ENCODE measurements around the gene BRDT.

Gene BRDT

GRCh38 chr1:91925644-91926435, 23.4 kb upstream of the BRDT start:
- no peak overlapping the region for H3K27ac ChIP-seq (ENCODE audit: low read length)
- H3K9ac ChIP-seq (ENCODE audit: low read length) = no peak overlapping the region
- H3K4me1 ChIP-seq (ENCODE audit: low read length) = no peaks in the 10 kb centered on the region
- no peaks in the 10 kb centered on the region for H3K79me2 ChIP-seq (ENCODE audit: low read length)
- no peaks in the 10 kb centered on the region for H3K9me2 ChIP-seq (replicated peaks; ENCODE audit: insufficient read depth, low read length)
- H3K4me3 ChIP-seq (ENCODE audit: low read length) = no peak overlapping the region
- no peak for DNase-seq
- H3K4me2 ChIP-seq (ENCODE audit: low read depth, low read length) = no peak overlapping the region
- TF ChIP-seq CTCF (IDR thresholded peaks at IDR 0.05; ENCODE audit: low read length) (no peak), EZH2 (optimal IDR thresholded peaks at IDR 0.05; ENCODE audit: low read depth, low read length) (no peak), EZH2phosphoT487 (IDR thresholded peaks at IDR 0.05; ENCODE audit: low read length) (no peak)
- no peaks in the 10 kb centered on the region for H4K20me1 ChIP-seq (ENCODE audit: insufficient read depth, low read length)
- H3K27me3 ChIP-seq (replicated peaks; ENCODE audit: insufficient read depth, low read length) = no peaks in the 10 kb centered on the region
- H2AFZ ChIP-seq (ENCODE audit: low read length) = no peak overlapping the region
- H3K36me3 ChIP-seq (replicated peaks; ENCODE audit: insufficient read depth, low read length) = no peaks in the 10 kb centered on the region
- no peaks in the 10 kb centered on the region for H3F3A ChIP-seq (ENCODE audit: insufficient read depth, low read length)
- no peaks in the 10 kb centered on the region for H3K9me3 ChIP-seq (replicated peaks; ENCODE audit: insufficient read depth, low read length)

GRCh38 chr1:91928026-91928425, 21.2 kb upstream of the BRDT start:
- H3K27ac ChIP-seq (ENCODE audit: low read length) = no peak overlapping the region
- H3K79me2 ChIP-seq (ENCODE audit: low read length) = no peaks in the 10 kb centered on the region
- no peaks in the 10 kb centered on the region for H3K9me3 ChIP-seq (replicated peaks; ENCODE audit: insufficient read depth, low read length)
- no peak overlapping the region for H2AFZ ChIP-seq (ENCODE audit: low read length)
- no peaks in the 10 kb centered on the region for H3F3A ChIP-seq (ENCODE audit: insufficient read depth, low read length)
- no peaks in the 10 kb centered on the region for H3K9me2 ChIP-seq (replicated peaks; ENCODE audit: insufficient read depth, low read length)
- H3K4me2 ChIP-seq (ENCODE audit: low read depth, low read length) = no peak overlapping the region
- TF ChIP-seq EZH2 (optimal IDR thresholded peaks at IDR 0.05; ENCODE audit: low read depth, low read length) = no peak
- no peaks in the 10 kb centered on the region for H4K20me1 ChIP-seq (ENCODE audit: insufficient read depth, low read length)
- H3K9ac ChIP-seq (ENCODE audit: low read length) = no peak overlapping the region
- H3K4me3 ChIP-seq (ENCODE audit: low read length) = no peak overlapping the region
- H3K27me3 ChIP-seq (replicated peaks; ENCODE audit: insufficient read depth, low read length) = no peaks in the 10 kb centered on the region
- no peak for DNase-seq
- no peaks in the 10 kb centered on the region for H3K36me3 ChIP-seq (replicated peaks; ENCODE audit: insufficient read depth, low read length)
- no peaks in the 10 kb centered on the region for H3K4me1 ChIP-seq (ENCODE audit: low read length)

- no peak for DNase-seq
- Histone ChIP-seq H3K4me1 (ENCODE audit: low read length) (no peaks in the 10 kb centered on the region), H3K79me2 (ENCODE audit: low read length) (no peaks in the 10 kb centered on the region), H4K20me1 (ENCODE audit: insufficient read depth, low read length) (no peaks in the 10 kb centered on the region), H3K9ac (ENCODE audit: low read length) (no peak overlapping the region), H2AFZ (ENCODE audit: low read length) (no peak overlapping the region), H3K4me2 (ENCODE audit: low read depth, low read length) (no peak overlapping the region), H3K27me3 (replicated peaks; ENCODE audit: insufficient read depth, low read length) (no peaks in the 10 kb centered on the region), H3K36me3 (replicated peaks; ENCODE audit: insufficient read depth, low read length) (no peaks in the 10 kb centered on the region), H3K9me2 (replicated peaks; ENCODE audit: insufficient read depth, low read length) (no peaks in the 10 kb centered on the region), H3K9me3 (replicated peaks; ENCODE audit: insufficient read depth, low read length) (no peaks in the 10 kb centered on the region), H3K4me3 (ENCODE audit: low read length) (no peak overlapping the region), H3F3A (ENCODE audit: insufficient read depth, low read length) (no peaks in the 10 kb centered on the region), H3K27ac (ENCODE audit: low read length) (no peak overlapping the region)
- TF ChIP-seq CTCF (IDR thresholded peaks at IDR 0.05; ENCODE audit: low read length) (no peak), EZH2phosphoT487 (IDR thresholded peaks at IDR 0.05; ENCODE audit: low read length) (no peak), EZH2 (optimal IDR thresholded peaks at IDR 0.05; ENCODE audit: low read depth, low read length) (no peak)
These were observed 20.0 kb upstream of the BRDT start for GRCh38 chr1:91929250-91929649.

GRCh38 chr1:91937613-91938012, 11.6 kb upstream of the BRDT start:
- Histone ChIP-seq H3K9me2 (replicated peaks; ENCODE audit: insufficient read depth, low read length) (no peaks in the 10 kb centered on the region), H3F3A (ENCODE audit: insufficient read depth, low read length) (no peaks in the 10 kb centered on the region), H3K36me3 (replicated peaks; ENCODE audit: insufficient read depth, low read length) (no peaks in the 10 kb centered on the region), H3K79me2 (ENCODE audit: low read length) (no peaks in the 10 kb centered on the region), H3K9ac (ENCODE audit: low read length) (no peak overlapping the region), H4K20me1 (ENCODE audit: insufficient read depth, low read length) (no peaks in the 10 kb centered on the region), H3K4me3 (ENCODE audit: low read length) (no peak overlapping the region), H3K9me3 (replicated peaks; ENCODE audit: insufficient read depth, low read length) (no peaks in the 10 kb centered on the region), H3K4me2 (ENCODE audit: low read depth, low read length) (no peak overlapping the region), H3K27ac (ENCODE audit: low read length) (no peak overlapping the region), H3K4me1 (ENCODE audit: low read length) (no peaks in the 10 kb centered on the region), H2AFZ (ENCODE audit: low read length) (no peak overlapping the region), H3K27me3 (replicated peaks; ENCODE audit: insufficient read depth, low read length) (no peaks in the 10 kb centered on the region)
- TF ChIP-seq EZH2phosphoT487 (IDR thresholded peaks at IDR 0.05; ENCODE audit: low read length) = no peak
- no peak for TF ChIP-seq CTCF (IDR thresholded peaks at IDR 0.05; ENCODE audit: low read length)
- TF ChIP-seq EZH2 (optimal IDR thresholded peaks at IDR 0.05; ENCODE audit: low read depth, low read length) = no peak
- DNase-seq = no peak
